Endothelial cell of umbilical vein (primary cell): ENCODE data around the gene FAM193B.

ENCODE experiments used
- CTCF ChIP-seq, 2 donors: IDR thresholded peaks; 1 replicate in 1 of 2; 2 replicates in 1 of 2; pipeline ENCODE4 v1.5.1; 2011; ENCODE audit warnings: low read length in 2 of 2, mild to moderate bottlenecking in 2 of 2, moderate library complexity in 2 of 2, control low read depth in 1 of 2, inconsistent platforms in 1 of 2, low read depth in 1 of 2; ENCODE audit not compliant: insufficient read depth in 1 of 2; ENCODE audit errors: extremely low read depth in 1 of 2
- JUN ChIP-seq: IDR thresholded peaks from 2 replicates; pipeline ENCODE4 v1.6.1; 2011; ENCODE audit warnings: borderline replicate concordance, low read depth; ENCODE audit not compliant: insufficient read length, insufficient read depth
- POLR2A ChIP-seq: IDR thresholded peaks from 2 replicates; pipeline ENCODE4 v1.6.1; 2012; ENCODE audit warnings: low read depth, mild to moderate bottlenecking, control low read depth, low read length
- POLR2AphosphoS5 ChIP-seq: IDR thresholded peaks from 2 replicates; pipeline ENCODE4 v1.6.1; 2012; ENCODE audit warnings: low read depth, mild to moderate bottlenecking, control low read depth, low read length, moderate library complexity; ENCODE audit not compliant: insufficient read depth
- TF ChIP-seq, protein P1 (sequence below): IDR thresholded peaks from 2 replicates; pipeline ENCODE4 v1.6.1; 2011; ENCODE audit not compliant: insufficient read depth, insufficient read length

GRCh38 chr5:177510567-177511053 lies 43.8 kb downstream of the FAM193B start:
- TF ChIP-seq CTCF (IDR thresholded peaks at IDR 0.05; ENCODE audit: extremely low read depth in 1 of 2, insufficient read depth in 1 of 2, low read depth in 1 of 2, low read length in 2 of 2) (no peak), POLR2A (no peak), JUN (no peak), POLR2AphosphoS5 (no peak)
- TF ChIP-seq, protein P1, sequence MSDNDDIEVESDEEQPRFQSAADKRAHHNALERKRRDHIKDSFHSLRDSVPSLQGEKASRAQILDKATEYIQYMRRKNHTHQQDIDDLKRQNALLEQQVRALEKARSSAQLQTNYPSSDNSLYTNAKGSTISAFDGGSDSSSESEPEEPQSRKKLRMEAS: no peak
